Osteoblast (primary cell): ENCODE data around the gene BOK. TPM values are rescaled to one million over a fixed set of nuclear protein-coding genes. Genes with fewer than 3 reads are reported as not detected.
A peak's percentile ranks its signal among the peaks of the same experiment; 100 is the strongest.
"Not testable (repeated sequence)": the region's sequence is repeated elsewhere in the genome, so short reads cannot be mapped to it uniquely, and the experiment has no call there.

Experiments
- DNase-seq: peaks from one replicate; pipeline ENCODE4 v3.0.0; 2011; ENCODE audit warnings: low spot score, mixed read lengths; ENCODE audit not compliant: insufficient read length; ENCODE audit errors: missing footprints
- H2AFZ ChIP-seq: 2 replicates; pipeline ENCODE4 v1.6.0; 2011; ENCODE audit warnings: mild to moderate bottlenecking, low read length
- H3K27ac ChIP-seq: 2 replicates; pipeline ENCODE4 v1.5.1; 2011; ENCODE audit warnings: mild to moderate bottlenecking, low read depth, low read length, moderate library complexity
- H3K27me3 ChIP-seq: 2 replicates; pipeline ENCODE4 v1.6.0; 2012; ENCODE audit warnings: mild to moderate bottlenecking, control low read depth, inconsistent platforms, low read length, moderate library complexity; ENCODE audit not compliant: insufficient read depth
- H3K36me3 ChIP-seq: 2 replicates; pipeline ENCODE4 v1.5.1; 2011; ENCODE audit warnings: mild to moderate bottlenecking, low read length, control low read depth, moderate library complexity; ENCODE audit not compliant: insufficient read depth
- H3K4me1 ChIP-seq: 2 replicates; pipeline ENCODE4 v1.5.1; 2011; ENCODE audit warnings: mild to moderate bottlenecking, low read length, control low read depth, moderate library complexity; ENCODE audit not compliant: insufficient read depth
- H3K4me2 ChIP-seq: 2 replicates; pipeline ENCODE4 v1.6.0; 2011; ENCODE audit warnings: mild to moderate bottlenecking, low read length; ENCODE audit not compliant: insufficient read depth
- H3K4me3 ChIP-seq: fragments of 200-600 bp; sonication (generic); 3 replicates; pipeline ENCODE4 v1.5.1; 2012; ENCODE audit warnings: mild to moderate bottlenecking, low read length, inconsistent platforms; ENCODE audit not compliant: insufficient read depth
- H3K79me2 ChIP-seq: 2 replicates; pipeline ENCODE4 v1.6.0; 2012; ENCODE audit warnings: mild to moderate bottlenecking, low read length, control low read depth, inconsistent platforms; ENCODE audit not compliant: insufficient read depth
- H3K9me3 ChIP-seq: 2 replicates; pipeline ENCODE4 v1.5.1; 2011; ENCODE audit warnings: low read depth, low read length, control low read depth
- H4K20me1 ChIP-seq: 2 replicates; pipeline ENCODE4 v1.6.0; 2012; ENCODE audit warnings: mild to moderate bottlenecking, low read length, control low read depth; ENCODE audit not compliant: insufficient read depth
- total RNA-seq: library from RNA; depleted of rRNA; stranded (reverse); fragments of >200 nt; gene quantifications from 2 replicates; pipeline ENCODE4 v1.2.3, GENCODE V29; 2012
- TF ChIP-seq, protein P1 (sequence below): IDR thresholded peaks from 2 replicates; pipeline ENCODE4 v1.5.1; 2011; ENCODE audit warnings: mild to moderate bottlenecking, low read depth, low read length, moderate library complexity; ENCODE audit errors: extremely low read depth

BOK gene
- total RNA-seq, 1 donor = 41.3 TPM

DNA sequence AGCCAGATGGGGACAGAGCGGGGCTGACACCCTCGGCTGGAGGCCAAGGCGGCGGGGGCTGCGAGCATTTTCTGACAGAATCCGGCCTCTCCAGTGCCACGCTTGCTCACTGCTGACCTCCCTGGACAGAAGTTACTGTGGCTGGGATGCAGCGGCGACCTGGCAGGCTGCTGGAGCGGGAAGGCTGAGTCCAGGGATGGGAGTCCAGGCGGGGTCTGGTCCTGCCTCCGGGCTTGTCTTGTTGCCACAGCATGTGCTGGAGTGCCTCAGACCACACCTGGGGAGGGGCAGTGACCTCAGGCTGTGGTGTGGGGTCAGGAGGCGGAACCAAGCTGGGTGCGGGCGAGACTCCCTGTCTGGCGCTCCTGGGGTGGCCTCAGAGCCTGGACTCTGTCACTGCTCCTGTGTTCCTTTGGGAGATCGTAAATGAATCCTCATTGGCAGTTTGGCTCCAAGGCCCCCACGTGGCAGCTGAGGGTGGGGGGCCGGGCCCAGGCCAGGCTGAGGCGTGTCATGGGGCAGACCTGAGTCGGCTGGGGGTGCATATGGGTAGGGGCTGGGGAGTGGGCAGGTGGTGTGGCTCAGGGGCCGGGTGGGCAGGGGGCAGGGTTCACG is 5.5 kb downstream of the BOK start:
- peaks cover 59% of the 10 kb centered on the region for H3K79me2 ChIP-seq
- TF ChIP-seq, protein P1, sequence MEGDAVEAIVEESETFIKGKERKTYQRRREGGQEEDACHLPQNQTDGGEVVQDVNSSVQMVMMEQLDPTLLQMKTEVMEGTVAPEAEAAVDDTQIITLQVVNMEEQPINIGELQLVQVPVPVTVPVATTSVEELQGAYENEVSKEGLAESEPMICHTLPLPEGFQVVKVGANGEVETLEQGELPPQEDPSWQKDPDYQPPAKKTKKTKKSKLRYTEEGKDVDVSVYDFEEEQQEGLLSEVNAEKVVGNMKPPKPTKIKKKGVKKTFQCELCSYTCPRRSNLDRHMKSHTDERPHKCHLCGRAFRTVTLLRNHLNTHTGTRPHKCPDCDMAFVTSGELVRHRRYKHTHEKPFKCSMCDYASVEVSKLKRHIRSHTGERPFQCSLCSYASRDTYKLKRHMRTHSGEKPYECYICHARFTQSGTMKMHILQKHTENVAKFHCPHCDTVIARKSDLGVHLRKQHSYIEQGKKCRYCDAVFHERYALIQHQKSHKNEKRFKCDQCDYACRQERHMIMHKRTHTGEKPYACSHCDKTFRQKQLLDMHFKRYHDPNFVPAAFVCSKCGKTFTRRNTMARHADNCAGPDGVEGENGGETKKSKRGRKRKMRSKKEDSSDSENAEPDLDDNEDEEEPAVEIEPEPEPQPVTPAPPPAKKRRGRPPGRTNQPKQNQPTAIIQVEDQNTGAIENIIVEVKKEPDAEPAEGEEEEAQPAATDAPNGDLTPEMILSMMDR = no peak
- H2AFZ ChIP-seq = no peak overlapping the region
- peaks cover 14% of the 10 kb centered on the region for H3K36me3 ChIP-seq
- DNase-seq = peak; percentile 56
- H3K4me1 ChIP-seq = peaks cover 23% of the 10 kb centered on the region
- H4K20me1 ChIP-seq = peaks cover 55% of the 10 kb centered on the region
- no peak overlapping the region for H3K4me3 ChIP-seq
- no peak overlapping the region for H3K4me2 ChIP-seq
- H3K27me3 ChIP-seq = no peaks in the 10 kb centered on the region
- H3K27ac ChIP-seq = no peak overlapping the region
- no peaks in the 10 kb centered on the region for H3K9me3 ChIP-seq

DNA sequence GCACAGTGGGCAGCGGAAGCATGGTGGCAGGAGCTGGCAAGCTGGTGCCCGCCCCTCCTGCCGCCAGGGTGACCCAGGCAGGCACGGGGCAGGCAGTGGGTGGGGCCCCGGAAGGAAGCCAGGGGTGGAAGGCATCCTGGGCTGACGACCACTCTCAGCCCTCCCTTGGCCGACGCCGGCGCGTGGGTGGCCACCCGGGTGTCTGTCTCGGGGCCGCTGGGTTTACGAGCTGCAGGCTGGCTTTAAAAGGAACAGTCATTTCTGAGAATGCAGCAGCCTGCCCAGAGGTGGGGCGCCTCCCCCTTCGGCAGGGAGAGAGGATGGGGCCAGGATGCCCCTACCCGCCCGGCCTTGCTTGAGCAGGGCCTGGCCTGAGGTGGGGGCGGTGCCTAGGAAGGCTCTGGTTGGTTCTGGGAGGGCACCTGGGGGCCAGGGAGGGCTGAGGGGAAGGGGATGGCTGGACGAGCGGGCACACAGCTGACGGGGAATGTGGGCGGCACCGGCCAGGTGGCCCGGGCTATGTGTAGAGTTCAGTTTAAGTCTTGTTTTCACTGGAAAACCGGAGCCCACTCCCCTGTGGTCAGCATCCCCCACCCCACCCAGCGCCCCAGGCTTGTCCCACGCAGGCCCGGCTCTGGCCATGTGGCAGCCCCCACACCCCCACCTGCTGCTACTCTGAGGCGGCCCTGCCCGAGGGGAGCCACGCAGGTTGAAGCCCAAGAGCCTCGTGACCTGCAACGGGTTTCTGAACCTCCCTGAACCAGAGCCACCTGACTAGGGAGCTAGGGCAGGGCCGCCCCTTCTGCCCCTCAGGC is 6.3 kb downstream of the BOK start:
- H3K4me3 ChIP-seq = no peak overlapping the region
- TF ChIP-seq, protein P1 = no peak
- H3K27ac ChIP-seq = no peak overlapping the region
- peaks cover 23% of the 10 kb centered on the region for H3K4me1 ChIP-seq
- H3K79me2 ChIP-seq = peaks cover 60% of the 10 kb centered on the region
- no peaks in the 10 kb centered on the region for H3K9me3 ChIP-seq
- no peak overlapping the region for H3K4me2 ChIP-seq
- DNase-seq = peak; percentile 82
- no peak overlapping the region for H2AFZ ChIP-seq
- H3K27me3 ChIP-seq = no peaks in the 10 kb centered on the region
- peaks cover 18% of the 10 kb centered on the region for H3K36me3 ChIP-seq
- H4K20me1 ChIP-seq = peaks cover 57% of the 10 kb centered on the region

DNA sequence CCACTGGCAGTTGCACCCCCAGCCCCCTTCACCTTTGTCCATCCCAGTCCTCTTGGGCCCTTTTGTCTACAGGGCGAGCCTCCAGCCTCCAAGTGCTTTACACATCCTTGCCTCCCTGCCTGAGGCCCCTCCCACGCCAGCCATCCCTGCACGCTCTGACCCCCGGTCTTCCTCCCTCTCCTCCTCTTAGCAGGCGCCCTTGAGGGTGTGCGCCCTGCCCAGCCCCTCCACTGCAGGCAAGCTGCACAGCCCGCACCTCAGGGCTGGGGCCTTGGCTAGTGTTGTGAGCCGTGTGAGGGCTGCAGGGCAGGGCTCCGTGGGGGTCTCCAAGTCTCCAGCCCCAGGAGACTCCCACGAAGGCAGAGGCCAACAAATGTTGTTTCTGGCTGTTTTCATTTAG is 6.9 kb downstream of the BOK start:
- Histone ChIP-seq H3K79me2 (peaks cover 58% of the 10 kb centered on the region), H3K9me3 (no peaks in the 10 kb centered on the region), H3K4me2 (no peak overlapping the region), H3K27me3 (no peaks in the 10 kb centered on the region), H4K20me1 (peaks cover 54% of the 10 kb centered on the region), H3K27ac (no peak overlapping the region), H3K4me3 (no peak overlapping the region), H3K4me1 (peaks cover 17% of the 10 kb centered on the region), H2AFZ (no peak overlapping the region), H3K36me3 (peaks cover 21% of the 10 kb centered on the region)
- TF ChIP-seq, protein P1 = no peak
- DNase-seq = peak; percentile 78

GRCh38 chr2:241566021-241566420 is 7.5 kb downstream of the BOK start:
- not testable (repeated sequence) for H3K4me3 ChIP-seq, DNase-seq, H3K4me2 ChIP-seq, H3K27me3 ChIP-seq, H2AFZ ChIP-seq, H3K9me3 ChIP-seq, H3K27ac ChIP-seq
- peaks cover 48% of the 10 kb centered on the region for H4K20me1 ChIP-seq
- peaks cover 54% of the 10 kb centered on the region for H3K79me2 ChIP-seq
- H3K4me1 ChIP-seq = peaks cover 10% of the 10 kb centered on the region
- H3K36me3 ChIP-seq = peaks cover 21% of the 10 kb centered on the region
